Breast epithelium (tissue), 4 donors: ENCODE data around the gene AQR. TPM values are rescaled to one million over a fixed set of nuclear protein-coding genes. Genes with fewer than 3 reads are reported as not detected.

Source experiments
- DNase-seq, 2 donors: peaks; one replicate each; pipeline ENCODE4 v3.0.0-alpha.2; 2019; ENCODE audit warnings: low spot score in 2 of 2
- H3K27ac ChIP-seq, 2 donors: fragments of 200-600 bp; sonication (generic) in 1 of 2; one replicate each; pipeline ENCODE4 v1.5.1; 2016 to 2019; ENCODE audit warnings: mild to moderate bottlenecking in 1 of 2
- H3K27me3 ChIP-seq, 2 donors: fragments of 200-600 bp; sonication (generic) in 1 of 2; one replicate each; pipeline versions ENCODE4 v1.5.1 to v1.6.0; 2017 to 2019; ENCODE audit warnings: control low read depth in 1 of 2, mild to moderate bottlenecking in 1 of 2
- H3K36me3 ChIP-seq: fragments of 200-600 bp; one replicate; pipeline ENCODE4 v1.5.1; 2019
- H3K4me1 ChIP-seq, 2 donors: fragments of 200-600 bp; sonication (generic); one replicate each; pipeline ENCODE4 v1.5.1; 2016 to 2019; ENCODE audit warnings: control low read depth in 1 of 2
- H3K4me3 ChIP-seq, 3 donors: fragments of 200-600 bp; sonication (generic); 1 replicate in 2 of 3; 2 replicates in 1 of 3; pipeline ENCODE4 v1.5.1; 2016 to 2019; ENCODE audit warnings: mild to moderate bottlenecking in 3 of 3, moderate library complexity in 2 of 3
- H3K9me3 ChIP-seq, 2 donors: fragments of 200-600 bp; sonication (generic) in 1 of 2; one replicate each; pipeline ENCODE4 v1.5.1; 2016 to 2019; ENCODE audit warnings: control low read depth in 1 of 2
- POLR2A ChIP-seq: fragments of 450-650 bp; IDR thresholded peaks from one replicate; pipeline ENCODE4 v1.6.1; 2016; ENCODE audit warnings: antibody characterized with exemption, mild to moderate bottlenecking, moderate library complexity
- intact Hi-C: fragments of 100-400 bp; cut with DNase I; formaldehyde crosslinking; loops from one replicate; pipeline ENCODE4 v1.15.1; 2023; ENCODE audit warnings: low total_unique reads
- total RNA-seq, 3 donors: library from RNA; depleted of rRNA; stranded (reverse); fragments of >200 nt; gene quantifications; one replicate each; pipeline ENCODE4 v1.1.0, GENCODE V29; 2016

The AQR gene
- total RNA-seq, 3 donors from 2014 or later = 23.0 to 51.4 (median 34.4) TPM

DNA sequence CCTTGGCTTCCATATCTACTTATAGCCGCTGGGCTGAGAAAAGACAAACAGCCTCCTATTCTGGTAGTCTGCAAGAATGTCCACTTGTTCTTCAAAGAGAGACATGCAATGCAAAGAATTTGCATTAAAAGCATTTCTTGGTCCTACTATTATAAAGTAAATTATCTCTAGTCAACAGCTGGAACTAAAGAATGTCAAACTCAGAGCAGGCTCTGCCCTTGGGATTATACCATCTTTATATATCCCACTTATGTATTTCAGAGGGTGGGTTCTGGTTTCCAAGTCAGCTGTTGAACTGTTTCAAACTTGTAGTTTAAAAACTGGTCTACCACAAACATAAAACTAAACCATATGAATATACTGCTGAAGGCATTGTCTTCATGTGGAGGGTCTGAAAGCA is 167.2 kb downstream of the AQR start:
- TF ChIP-seq POLR2A = no peak
- no peak for DNase-seq
- H3K4me1 ChIP-seq = no peaks in the 10 kb centered on the region
- H3K36me3 ChIP-seq = no peaks in the 10 kb centered on the region
- H3K27ac ChIP-seq = no peak overlapping the region
- peaks cover 0 to 3% of the 10 kb centered on the region in 2 donors for H3K27me3 ChIP-seq
- intact Hi-C loops = no loop called here
- H3K4me3 ChIP-seq = no peak overlapping the region
- H3K9me3 ChIP-seq = no peaks in the 10 kb centered on the region

Other genes with a start within 250 kb of the AQR start
- gene GJD2, start 214.7 kb downstream of the AQR start, total RNA-seq = not detected
- gene ACTC1, start 174.2 kb downstream of the AQR start, total RNA-seq = 1 to 10 TPM in 1 of 3 donors, under 1 TPM in 1, not detected in 1; 0.15 to 1.6 TPM
- gene ZNF770, start 18.5 kb upstream of the AQR start, total RNA-seq = 10 to 100 TPM; 22.7 to 38.8 (median 28.2) TPM
- 1 to 10 TPM; 1.1 to 1.3 (median 1.3) TPM for gene NANOGP8, start 115.6 kb upstream of the AQR start, total RNA-seq